HG03460 (cell line): ENCODE data around the gene SLC35G6.
"Not testable (repeated sequence)": the region's sequence is repeated elsewhere in the genome, so short reads cannot be mapped to it uniquely, and the experiment has no call there.

Experiments used
- ATAC-seq: cut with Tn5 transposase; IDR thresholded peaks from one replicate; pipeline ENCODE4 v1.9.1; 2021; ENCODE audit not compliant: unreplicated experiment

The SLC35G6 gene

GRCh38 chr17:7478276-7479212 lies 2.7 kb upstream of the SLC35G6 start:
- no peak for ATAC-seq

GRCh38 chr17:7479213-7480088 lies 1.8 kb upstream of the SLC35G6 start, which contains the start of gene ZBTB4:
ZBTB4 (minus strand) TSS chr17:7479631; CDS start chr17:7466801, 12,830 bp downstream.
- no peak for ATAC-seq

- ATAC-seq: no peak
Measured at GRCh38 chr17:7480089-7480384, 1.2 kb upstream of the SLC35G6 start.

- ATAC-seq: not testable (repeated sequence)
Measured at GRCh38 chr17:7481842-7482741, 846 bp downstream of the SLC35G6 start.

GRCh38 chr17:7482742-7483088 lies 1.5 kb downstream of the SLC35G6 start:
- ATAC-seq: not testable (repeated sequence)

- peak; percentile 42 for ATAC-seq
Measured at GRCh38 chr17:7483255-7484066, 2.2 kb downstream of the SLC35G6 start.

GRCh38 chr17:7484067-7484918 lies 3.0 kb downstream of the SLC35G6 start, which contains the start of gene POLR2A:
POLR2A (plus strand) TSS chr17:7484366.
- peak; percentile 56 for ATAC-seq

GRCh38 chr17:7484919-7485377 lies 3.7 kb downstream of the SLC35G6 start:
- ATAC-seq: no peak

GRCh38 chr17:7486181-7486580 lies 4.9 kb downstream of the SLC35G6 start:
- no peak for ATAC-seq

- ATAC-seq: no peak
Measured at GRCh38 chr17:7490144-7490543, 8.9 kb downstream of the SLC35G6 start.

- ATAC-seq: no peak
Measured at GRCh38 chr17:7491583-7491982, 10.3 kb downstream of the SLC35G6 start.

GRCh38 chr17:7493941-7494340 lies 12.7 kb downstream of the SLC35G6 start:
- no peak for ATAC-seq

- ATAC-seq: no peak
Measured at GRCh38 chr17:7495906-7496434, 14.7 kb downstream of the SLC35G6 start.

GRCh38 chr17:7496470-7497183 lies 15.4 kb downstream of the SLC35G6 start:
- ATAC-seq: no peak

GRCh38 chr17:7497228-7497627 lies 16.0 kb downstream of the SLC35G6 start:
- no peak for ATAC-seq

GRCh38 chr17:7497636-7498035 lies 16.4 kb downstream of the SLC35G6 start:
- no peak for ATAC-seq

- ATAC-seq: no peak
Measured at GRCh38 chr17:7499161-7499560, 17.9 kb downstream of the SLC35G6 start.

- no peak for ATAC-seq
Measured at GRCh38 chr17:7501729-7502128, 20.5 kb downstream of the SLC35G6 start.
